ENCODE measurements around the gene CLTCL1.

DNA sequence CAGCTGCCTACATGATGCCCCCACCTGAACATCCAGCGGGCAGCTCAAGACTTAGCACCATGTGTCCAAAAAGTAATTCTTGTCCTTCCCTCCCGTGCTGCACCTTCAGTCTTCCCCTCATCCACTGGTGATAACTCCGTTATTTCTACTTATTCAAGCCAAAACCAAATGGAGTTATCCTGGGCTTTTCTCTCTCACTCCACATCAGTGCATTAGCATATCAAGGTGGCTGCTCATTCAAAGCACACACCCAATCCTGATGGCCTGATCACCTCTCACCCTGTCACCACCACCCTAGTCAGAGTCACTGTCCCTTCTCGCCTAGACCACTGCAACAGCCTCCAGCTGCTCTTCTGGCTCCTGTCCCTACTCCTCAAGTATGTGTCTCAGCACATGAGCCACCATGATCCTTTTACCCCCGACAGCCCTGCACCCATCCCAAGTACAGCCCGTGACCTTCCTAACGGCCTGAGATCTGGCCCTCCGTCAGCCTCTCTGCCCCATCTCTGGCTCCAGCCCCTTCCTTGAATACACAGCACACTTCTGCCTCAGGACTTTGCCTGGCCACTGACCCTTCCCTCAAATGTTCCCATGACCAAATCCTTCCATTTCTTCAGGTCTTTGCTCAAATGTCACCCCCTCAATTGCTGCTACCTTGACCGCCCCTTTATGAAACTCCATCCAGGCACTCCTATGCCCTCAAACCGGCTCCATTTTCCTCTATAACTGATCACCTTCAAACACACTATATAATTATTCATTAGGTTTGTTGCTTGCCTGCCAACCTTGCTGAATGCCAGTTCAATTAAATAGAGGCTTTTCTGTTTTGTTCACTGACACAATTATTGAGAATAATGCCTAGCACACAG, 93.3 kb downstream of the CLTCL1 start:
- TF ChIP-seq SUZ12 (IDR thresholded peaks at IDR 0.05; ENCODE audit: extremely low read depth, insufficient read depth, insufficient read length) (no peak), YY1 (IDR thresholded peaks at IDR 0.05; ENCODE audit: insufficient read depth, insufficient read length) (no peak)
